K562 (cell line): Measurements from ENCODE around the gene FDX2. TPM values are rescaled to one million over a fixed set of nuclear protein-coding genes. Genes with fewer than 3 reads are reported as not detected.

Experiments
- ATAC-seq: fragments of 200-7000 bp; cut with Tn5 transposase; 3 replicates; pipeline ENCODE4 v1.9.1; 2020; ENCODE audit warnings: moderate library complexity
- BruUV-seq: library from RNA; stranded (reverse); fragments of 400-500 nt; replicated peaks from 2 replicates; lab custom pipeline; 2021; lab: Mats Ljungman, UMichigan
- CTCF ChIA-PET: fragments of 300-600 bp; formaldehyde crosslinking; extraction: SDS; loops from one replicate; lab custom pipeline; 2021; ENCODE audit warnings: low intra/inter-chr PET ratio; lab: Yijun Ruan, JAX
- POLR2A ChIA-PET: fragments of 300-600, 350-650 bp; sonication (Branson Sonifier 250); formaldehyde crosslinking; extraction: SDS; loops from one replicate; lab custom pipeline; 2021; ENCODE audit warnings: antibody characterized with exemption, inconsistent platforms; lab: Yijun Ruan, JAX
- DNase-seq, 4 experiments: peaks; one replicate each; pipeline versions ENCODE4 v3.0.0 to v3.0.0-alpha.2; 2011 to 2018; ENCODE audit warnings: low spot score in 3 of 4, mixed read lengths in 3 of 4; ENCODE audit errors: extremely low read depth in 1 of 4
- FAIRE-seq: peaks from 2 replicates; lab custom pipeline; 2011; peaks lifted over from hg19 to GRCh38; lab: Jason Lieb, UNC
- H2AFZ ChIP-seq: 2 replicates; pipeline ENCODE4 v1.6.0; 2011; ENCODE audit warnings: low read depth, low read length, control low read depth, inconsistent platforms
- H3K27ac ChIP-seq: fragments of 200-600 bp; 3 replicates; pipeline ENCODE4 v1.8.0; 2011; ENCODE audit warnings: low read depth, mild to moderate bottlenecking, control low read depth, inconsistent platforms, low read length, moderate library complexity, mixed read lengths; ENCODE audit errors: extremely low read depth
- H3K27me3 ChIP-seq, 2 experiments: fragments of 300-600 bp in 1 of 2; 2 replicates in 1 of 2; 3 replicates in 1 of 2; pipeline versions ENCODE4 v1.6.0 to v1.8.0; 2011; ENCODE audit warnings: inconsistent platforms in 2 of 2, low read length in 2 of 2, mild to moderate bottlenecking in 1 of 2, mixed read lengths in 1 of 2, moderate library complexity in 1 of 2; ENCODE audit not compliant: control insufficient read depth in 2 of 2, insufficient read depth in 2 of 2
- H3K36me3 ChIP-seq: fragments of 300-600 bp; 3 replicates; pipeline ENCODE4 v1.8.0; 2011; ENCODE audit warnings: mild to moderate bottlenecking, low read length, inconsistent platforms; ENCODE audit not compliant: control insufficient read depth, insufficient read depth
- H3K4me1 ChIP-seq, 2 experiments: fragments of 200-600 bp in 1 of 2; replicated peaks in 1 of 2; 2 replicates in 1 of 2; 3 replicates in 1 of 2; pipeline versions ENCODE4 v1.5.1 to v1.8.0; 2011; ENCODE audit warnings: inconsistent platforms in 2 of 2, low read length in 2 of 2, mild to moderate bottlenecking in 1 of 2, mixed read lengths in 1 of 2, moderate library complexity in 1 of 2; ENCODE audit not compliant: control insufficient read depth in 2 of 2, insufficient read depth in 2 of 2
- H3K4me2 ChIP-seq: 2 replicates; pipeline ENCODE4 v1.6.1; 2011; ENCODE audit warnings: low read length, control low read depth, inconsistent platforms, mixed read lengths; ENCODE audit not compliant: insufficient read depth
- H3K4me3 ChIP-seq: fragments of 200-600 bp; sonication (generic), shearing (Covaris generic); 2 replicates; pipeline ENCODE4 v1.5.1; 2016; ENCODE audit warnings: control low read depth, inconsistent platforms
- H3K79me2 ChIP-seq: fragments of 200-600 bp; 3 replicates; pipeline ENCODE4 v1.8.0; 2011; ENCODE audit warnings: low read length, inconsistent platforms; ENCODE audit not compliant: control insufficient read depth, insufficient read depth
- H3K9ac ChIP-seq, 2 experiments: 2 replicates each; pipeline versions ENCODE4 v1.6.0 to v1.6.1; 2011; ENCODE audit warnings: low read depth in 2 of 2, low read length in 2 of 2, control low read depth in 1 of 2, inconsistent platforms in 1 of 2, mild to moderate bottlenecking in 1 of 2, mixed read lengths in 1 of 2; ENCODE audit not compliant: insufficient read depth in 1 of 2
- H3K9me1 ChIP-seq: one replicate; pipeline ENCODE4 v1.6.0; 2011; ENCODE audit warnings: inconsistent platforms, mild to moderate bottlenecking, low read length, moderate library complexity; ENCODE audit not compliant: control insufficient read depth, insufficient read depth
- H3K9me3 ChIP-seq: replicated peaks from 2 replicates; pipeline ENCODE4 v1.5.1; 2011; ENCODE audit warnings: low read depth, low read length, inconsistent platforms; ENCODE audit not compliant: control insufficient read depth, insufficient read depth
- H4K20me1 ChIP-seq: replicated peaks from 2 replicates; pipeline ENCODE4 v1.6.1; 2011; ENCODE audit warnings: low read length, inconsistent platforms, mixed read lengths; ENCODE audit not compliant: control insufficient read depth, insufficient read depth
- CHD4 ChIP-seq: fragments of 200-600 bp; sonication (generic); IDR thresholded peaks from 3 replicates; pipeline ENCODE4 v1.6.1; 2012; ENCODE audit warnings: low read depth, mild to moderate bottlenecking, mixed read lengths, low read length, inconsistent platforms; ENCODE audit not compliant: insufficient read depth, insufficient replicate concordance, poor library complexity, severe bottlenecking
- EHMT2 ChIP-seq: fragments of 450-650 bp; IDR thresholded peaks from 2 replicates; pipeline ENCODE4 v1.6.1; 2018; ENCODE audit warnings: antibody characterized with exemption
- ELF2 ChIP-seq: fragments of 250-450 bp; sonication (Bioruptor Pico); IDR thresholded peaks from 2 replicates; pipeline ENCODE4 v1.5.0; 2021; ENCODE audit warnings: mild to moderate bottlenecking
- GATAD2A ChIP-seq: fragments of 450-650 bp; IDR thresholded peaks from 2 replicates; pipeline ENCODE4 v1.6.1; 2017
- KAT7 ChIP-seq: sonication (generic); formaldehyde crosslinking; IDR thresholded peaks from 2 replicates; pipeline ENCODE4 v1.8.0; 2022; ENCODE audit warnings: missing genetic modification reagents, mild to moderate bottlenecking, borderline replicate concordance
- MEF2A ChIP-seq: IDR thresholded peaks from 2 replicates; pipeline ENCODE4 v1.6.1; 2011; ENCODE audit warnings: low read depth, mild to moderate bottlenecking, low read length, moderate library complexity; ENCODE audit not compliant: control insufficient read depth
- SP2 ChIP-seq: IDR thresholded peaks from 2 replicates; pipeline ENCODE4 v1.6.1; 2011; ENCODE audit warnings: mild to moderate bottlenecking, low read depth, low read length, moderate library complexity; ENCODE audit not compliant: poor library complexity, severe bottlenecking; ENCODE audit errors: extremely low read depth
- TAF7 ChIP-seq: fragments of 450-650 bp; IDR thresholded peaks from 2 replicates; pipeline ENCODE4 v1.6.1; 2016; ENCODE audit warnings: missing genetic modification characterization, missing compliant biosample characterization
- ZNF121 ChIP-seq: sonication (generic); formaldehyde crosslinking; conservative IDR thresholded peaks from 2 replicates; pipeline ENCODE4 v1.8.0; 2022; ENCODE audit warnings: missing genetic modification reagents
- ZNF583 ChIP-seq: fragments of 250-450 bp; sonication (Bioruptor Pico); IDR thresholded peaks from 2 replicates; pipeline ENCODE4 v1.4.0; 2020
- WGBS: fragments of 100-300 bp; shearing (Covaris generic); methylation state at CpG from one replicate; pipeline ENCODE4 v1.1.6; 2016; ENCODE audit warnings: low coverage, mixed read lengths; ENCODE audit not compliant: insufficient coverage; ENCODE audit errors: missing lambda C conversion rate; 5-methylcytosine and 5-hydroxymethylcytosine counted together
- in situ Hi-C: fragments of 300-500 bp; cut with MboI; formaldehyde crosslinking; loops from 4 replicates; pipeline ENCODE4 v1.15.0; 2018; ENCODE audit warnings: inconsistent platforms, mixed read lengths
- intact Hi-C: fragments of 100-400 bp; cut with micrococcal nuclease; formaldehyde crosslinking; loops from 2 replicates; pipeline ENCODE4 v1.14.2; 2022
- polyA plus RNA-seq, 8 experiments: library from polyadenylated mRNA; depleted of rRNA in 4 of 8; stranded (reverse) in 5 of 8; unstranded in 3 of 8; fragments of >200 nt; fragmentation: Nextera tagmentation in 2 of 8; fragmentation: Illumina TruSeq in 1 of 8; extraction: Ambion mirVana in 2 of 8; extraction: Trizol in 1 of 8; gene quantifications; 2 replicates each; pipeline versions ENCODE4 v1.2.1 to v1.2.3, GENCODE V29; 2011 to 2014; ENCODE audit warnings: inconsistent platforms in 1 of 8, missing spikeins in 1 of 8
- total RNA-seq, 7 experiments: library from RNA; depleted of rRNA in 6 of 7; stranded (reverse); fragments of >200 nt in 6 of 7; fragmentation: Illumina TruSeq in 2 of 7; extraction: Trizol in 2 of 7; gene quantifications; 2 replicates each; pipeline versions ENCODE4 v1.2.1 to v1.2.3, GENCODE V29; 2011 to 2021; ENCODE audit warnings: low replicate concordance in 1 of 7
- TF ChIP-seq, protein P1 (sequence below), 3 experiments: fragments of 200-800 bp in 1 of 3; sonication (Bioruptor generic) in 1 of 3; sonication (generic) in 1 of 3; formaldehyde crosslinking in 1 of 3; IDR thresholded peaks; 2 replicates each; pipeline versions ENCODE4 v1.6.1 to v1.8.0; 2016 to 2022; ENCODE audit warnings: mild to moderate bottlenecking in 2 of 3, missing compliant biosample characterization in 2 of 3, missing genetic modification characterization in 2 of 3, missing genetic modification reagents in 1 of 3
- TF ChIP-seq, protein P2 (sequence below): fragments of 250-450 bp; sonication (Bioruptor Pico); IDR thresholded peaks from 2 replicates; pipeline ENCODE4 v1.5.0; 2022; ENCODE audit warnings: mild to moderate bottlenecking

Gene FDX2
- total and polyA plus RNA-seq, 9 of the 15 experiments (the other 6 are each of a cell fraction or from before 2014, with no cell fraction given), result 2.5 to 49.8 (median 29.7) TPM

DNA sequence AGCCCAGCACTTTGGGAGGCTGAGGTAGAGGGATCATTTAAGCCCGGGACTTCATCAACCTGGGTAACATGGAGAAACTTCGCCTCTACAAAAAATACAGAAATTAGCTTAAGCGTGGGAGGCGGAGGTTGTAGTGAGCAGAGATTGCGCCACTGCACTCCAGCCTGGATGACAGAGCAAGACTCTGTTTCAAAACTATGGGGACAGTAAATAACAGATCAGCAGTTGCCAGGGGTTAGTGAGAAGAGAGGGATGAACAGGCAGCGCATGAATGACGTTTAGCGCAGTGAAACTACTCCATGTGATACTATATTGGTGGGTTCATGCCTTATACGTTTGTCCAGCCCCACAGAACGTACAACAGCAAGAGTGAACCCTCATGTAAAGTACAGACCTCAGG, 30.7 kb upstream of the FDX2 start (continued):
- TF ChIP-seq CHD4 (no peak), ZNF121 (no peak), SP2 (no peak), MEF2A (no peak)

DNA sequence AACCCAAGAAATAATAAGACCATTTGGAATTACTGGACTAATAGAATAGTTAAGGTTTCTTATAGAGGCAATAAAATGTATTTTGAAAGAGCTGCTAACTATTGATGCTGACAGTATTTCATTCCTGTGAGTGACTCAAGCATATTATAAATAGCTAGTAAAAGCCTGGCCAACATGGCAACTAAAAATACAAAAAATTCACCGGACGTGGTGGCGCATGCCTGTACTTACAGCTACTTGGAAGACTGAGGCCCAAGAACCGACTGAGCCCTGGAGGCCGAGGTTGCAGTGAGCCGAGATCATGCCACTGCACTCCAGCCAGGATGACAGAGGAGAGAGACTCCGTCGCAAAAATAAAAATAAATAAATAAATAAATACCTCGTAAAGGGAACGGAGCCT, 29.0 kb upstream of the FDX2 start:
- ATAC-seq (no peak), FAIRE-seq (no peak), DNase-seq (no peak)
- TF ChIP-seq TAF7 (tag), result no peak
- no peak for TF ChIP-seq EHMT2
- TF ChIP-seq ZNF583 (CRISPR knock-in tag), result no peak
- TF ChIP-seq, protein P1, sequence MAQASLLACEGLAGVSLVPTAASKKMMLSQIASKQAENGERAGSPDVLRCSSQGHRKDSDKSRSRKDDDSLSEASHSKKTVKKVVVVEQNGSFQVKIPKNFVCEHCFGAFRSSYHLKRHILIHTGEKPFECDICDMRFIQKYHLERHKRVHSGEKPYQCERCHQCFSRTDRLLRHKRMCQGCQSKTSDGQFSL (CRISPR knock-in tag; IDR thresholded peaks at IDR 0.05), result no peak
- TF ChIP-seq, protein P1 (tag; IDR thresholded peaks at IDR 0.05), result no peak
- TF ChIP-seq ELF2, result no peak
- TF ChIP-seq KAT7 (CRISPR knock-in tag), result no peak
- TF ChIP-seq, protein P2, sequence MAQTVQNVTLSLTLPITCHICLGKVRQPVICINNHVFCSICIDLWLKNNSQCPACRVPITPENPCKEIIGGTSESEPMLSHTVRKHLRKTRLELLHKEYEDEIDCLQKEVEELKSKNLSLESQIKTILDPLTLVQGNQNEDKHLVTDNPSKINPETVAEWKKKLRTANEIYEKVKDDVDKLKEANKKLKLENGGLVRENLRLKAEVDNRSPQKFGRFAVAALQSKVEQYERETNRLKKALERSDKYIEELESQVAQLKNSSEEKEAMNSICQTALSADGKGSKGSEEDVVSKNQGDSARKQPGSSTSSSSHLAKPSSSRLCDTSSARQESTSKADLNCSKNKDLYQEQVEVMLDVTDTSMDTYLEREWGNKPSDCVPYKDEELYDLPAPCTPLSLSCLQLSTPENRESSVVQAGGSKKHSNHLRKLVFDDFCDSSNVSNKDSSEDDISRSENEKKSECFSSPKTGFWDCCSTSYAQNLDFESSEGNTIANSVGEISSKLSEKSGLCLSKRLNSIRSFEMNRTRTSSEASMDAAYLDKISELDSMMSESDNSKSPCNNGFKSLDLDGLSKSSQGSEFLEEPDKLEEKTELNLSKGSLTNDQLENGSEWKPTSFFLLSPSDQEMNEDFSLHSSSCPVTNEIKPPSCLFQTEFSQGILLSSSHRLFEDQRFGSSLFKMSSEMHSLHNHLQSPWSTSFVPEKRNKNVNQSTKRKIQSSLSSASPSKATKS (CRISPR knock-in tag), result no peak
- no peak for TF ChIP-seq GATAD2A
- Histone ChIP-seq H3K36me3 (peaks cover 2% of the 10 kb centered on the region; the same call in 1 of the 3 replicates), H3K79me2 (no peaks in the 10 kb centered on the region), H3K27me3 (no peaks in the 10 kb centered on the region), H3K4me3 (no peak overlapping the region), H3K4me2 (no peak overlapping the region), H2AFZ (no peak overlapping the region), H3K4me1 (peaks cover 0 to 8% of the 10 kb centered on the region in 2 experiments; a peak in 2 of 5 replicates), H4K20me1 (no peaks in the 10 kb centered on the region), H3K9me3 (no peaks in the 10 kb centered on the region), H3K9ac (no peak overlapping the region), H3K9me1 (no peaks in the 10 kb centered on the region), H3K27ac (no peak overlapping the region)
- intact Hi-C loops (no loop called here), in situ Hi-C loops (no loop called here)
- no TSS peak for BruUV-seq
- WGBS, result 67% methylated on average over 10 of the region's 10 CpGs
- ChIA-PET POLR2A (interaction anchor here (1.0 to 3.4 kb wide), 2 partner anchors 9 to 10 kb away, joined by 3 to 29 read pairs; partner anchors contain the start of gene RAVER1), CTCF (no interaction called here)
